Tibial artery (tissue), 4 donors: ENCODE results near the gene GALP.

Experiments used
- DNase-seq, 2 donors: peaks; one replicate each; pipeline ENCODE4 v3.0.0-alpha.2; 2019
- H3K27ac ChIP-seq, 2 donors: fragments of 200-600 bp; sonication (generic) in 1 of 2; 1 replicate in 1 of 2; 2 replicates in 1 of 2; pipeline ENCODE4 v1.5.1; 2018 to 2019; ENCODE audit warnings: mild to moderate bottlenecking in 1 of 2
- H3K27me3 ChIP-seq, 2 donors: fragments of 200-600 bp; sonication (generic) in 1 of 2; one replicate each; pipeline versions ENCODE4 v1.5.1 to v1.6.0; 2016 to 2019
- H3K36me3 ChIP-seq, 3 donors: fragments of 200-600 bp; sonication (generic) in 2 of 3; one replicate each; pipeline ENCODE4 v1.5.1; 2016 to 2019; ENCODE audit warnings: mild to moderate bottlenecking in 2 of 3
- H3K4me1 ChIP-seq, 4 donors: fragments of 200-600 bp; sonication (generic) in 2 of 4; 1 replicate in 3 of 4; 2 replicates in 1 of 4; pipeline ENCODE4 v1.5.1; 2016 to 2019
- H3K4me3 ChIP-seq, 2 donors: fragments of 200-600 bp; sonication (generic) in 1 of 2; 1 replicate in 1 of 2; 2 replicates in 1 of 2; pipeline ENCODE4 v1.5.1; 2018 to 2019; ENCODE audit warnings: mild to moderate bottlenecking in 2 of 2
- H3K9me3 ChIP-seq, 3 donors: fragments of 200-600 bp; sonication (generic) in 1 of 3; one replicate each; pipeline ENCODE4 v1.5.1; 2016 to 2019
- intact Hi-C: fragments of 100-400 bp; cut with DNase I; formaldehyde crosslinking; loops from one replicate; pipeline ENCODE4 v1.15.0; 2023; ENCODE audit warnings: low total_unique reads
- TF ChIP-seq, protein P1 (sequence below), 2 experiments: fragments of 200-600 bp in 1 of 2; fragments of 450-650 bp in 1 of 2; IDR thresholded peaks; one replicate each; pipeline ENCODE4 v1.5.1; 2017 to 2019; ENCODE audit warnings: antibody characterized with exemption in 2 of 2, mild to moderate bottlenecking in 1 of 2, moderate library complexity in 1 of 2

The GALP gene

DNA sequence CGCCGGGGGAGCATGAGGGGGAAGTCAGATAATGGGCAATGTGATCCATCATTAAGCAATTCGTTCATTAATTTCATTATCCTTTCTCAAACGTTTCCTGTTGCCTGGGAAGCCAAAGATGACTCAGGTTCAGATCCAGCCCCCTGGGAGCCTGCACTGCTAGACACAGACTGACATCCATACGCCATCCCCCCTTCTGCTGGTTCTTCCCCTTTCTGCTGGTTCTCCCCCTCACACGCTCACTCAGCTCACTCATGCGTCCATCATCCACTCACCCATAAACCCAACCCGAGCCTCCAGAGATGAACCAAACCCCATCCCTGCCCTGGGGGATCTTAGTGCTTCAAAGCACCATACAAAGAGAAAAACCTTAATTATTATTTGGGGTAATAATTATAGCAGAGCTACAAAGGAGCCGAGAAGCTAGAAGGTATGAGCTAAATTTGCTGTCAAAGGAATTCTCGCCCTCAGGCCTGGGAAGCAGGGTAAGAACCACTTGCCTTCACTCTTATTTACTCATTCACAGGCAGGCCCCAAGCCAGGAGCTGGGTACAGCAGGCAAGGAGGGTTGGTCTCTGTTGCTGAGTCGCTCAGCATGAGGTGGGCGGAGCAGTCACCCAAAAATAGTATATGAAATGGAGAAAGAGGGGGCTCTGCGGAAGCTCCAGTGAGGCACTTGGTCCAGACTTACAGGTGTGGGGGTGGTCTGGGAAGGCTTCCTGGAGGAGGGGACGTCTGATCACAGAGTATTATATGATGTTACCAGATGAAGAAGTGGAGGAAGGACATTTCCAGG lies 41.8 kb upstream of the GALP start:
- H3K27ac ChIP-seq: no peak overlapping the region
- no peaks in the 10 kb centered on the region for H3K9me3 ChIP-seq
- DNase-seq: no peak
- TF ChIP-seq, protein P1, sequence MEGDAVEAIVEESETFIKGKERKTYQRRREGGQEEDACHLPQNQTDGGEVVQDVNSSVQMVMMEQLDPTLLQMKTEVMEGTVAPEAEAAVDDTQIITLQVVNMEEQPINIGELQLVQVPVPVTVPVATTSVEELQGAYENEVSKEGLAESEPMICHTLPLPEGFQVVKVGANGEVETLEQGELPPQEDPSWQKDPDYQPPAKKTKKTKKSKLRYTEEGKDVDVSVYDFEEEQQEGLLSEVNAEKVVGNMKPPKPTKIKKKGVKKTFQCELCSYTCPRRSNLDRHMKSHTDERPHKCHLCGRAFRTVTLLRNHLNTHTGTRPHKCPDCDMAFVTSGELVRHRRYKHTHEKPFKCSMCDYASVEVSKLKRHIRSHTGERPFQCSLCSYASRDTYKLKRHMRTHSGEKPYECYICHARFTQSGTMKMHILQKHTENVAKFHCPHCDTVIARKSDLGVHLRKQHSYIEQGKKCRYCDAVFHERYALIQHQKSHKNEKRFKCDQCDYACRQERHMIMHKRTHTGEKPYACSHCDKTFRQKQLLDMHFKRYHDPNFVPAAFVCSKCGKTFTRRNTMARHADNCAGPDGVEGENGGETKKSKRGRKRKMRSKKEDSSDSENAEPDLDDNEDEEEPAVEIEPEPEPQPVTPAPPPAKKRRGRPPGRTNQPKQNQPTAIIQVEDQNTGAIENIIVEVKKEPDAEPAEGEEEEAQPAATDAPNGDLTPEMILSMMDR (IDR thresholded peaks at IDR 0.05): no peak
- H3K36me3 ChIP-seq: no peaks in the 10 kb centered on the region
- H3K27me3 ChIP-seq: no peaks in the 10 kb centered on the region
- intact Hi-C loops: no loop called here
- H3K4me1 ChIP-seq: peaks cover 0 to 24% (median 18%) of the 10 kb centered on the region in 4 donors
- H3K4me3 ChIP-seq: no peak overlapping the region

DNA sequence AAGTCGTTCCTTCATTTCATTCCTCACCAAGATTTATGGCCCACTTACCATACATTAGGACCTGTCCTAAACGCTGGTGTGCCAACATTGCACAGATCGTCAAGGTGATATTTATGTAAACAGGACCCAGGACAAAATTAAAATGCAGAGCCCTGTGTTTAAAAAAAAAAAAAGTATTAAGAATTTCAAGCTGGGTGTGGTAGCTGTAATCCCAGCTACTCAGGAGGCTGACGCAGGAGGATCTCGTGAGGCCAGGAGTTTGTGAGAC lies 41.2 kb upstream of the GALP start:
- Histone ChIP-seq H3K4me1 (peaks cover 0 to 24% (median 18%) of the 10 kb centered on the region in 4 donors), H3K36me3 (no peaks in the 10 kb centered on the region), H3K27ac (no peak overlapping the region), H3K27me3 (no peaks in the 10 kb centered on the region), H3K9me3 (no peaks in the 10 kb centered on the region), H3K4me3 (no peak overlapping the region)
- intact Hi-C loops: no loop called here
- no peak for DNase-seq
- TF ChIP-seq, protein P1 (IDR thresholded peaks at IDR 0.05): no peak

DNA sequence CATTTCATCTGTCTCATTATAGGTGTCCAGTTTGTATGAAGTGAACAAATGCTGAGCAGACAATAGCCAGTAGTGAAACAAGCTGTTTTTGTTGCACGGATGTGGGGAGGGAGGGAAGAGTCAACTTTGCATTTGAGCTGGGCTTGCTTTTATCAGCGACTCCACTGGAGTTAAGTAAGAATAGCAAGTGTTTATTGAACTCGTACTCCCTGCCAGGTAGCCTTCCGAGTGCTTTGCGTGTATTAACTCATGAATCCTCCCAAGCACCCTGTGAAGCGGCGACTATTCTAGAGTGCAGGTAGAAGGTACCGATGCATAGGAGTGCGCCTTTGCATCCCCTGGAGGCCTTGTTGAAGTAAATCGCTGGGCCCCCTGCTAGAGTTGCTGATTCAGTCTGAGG lies 39.4 kb upstream of the GALP start:
- no peaks in the 10 kb centered on the region for H3K9me3 ChIP-seq
- intact Hi-C loops: no loop called here
- H3K27me3 ChIP-seq: no peaks in the 10 kb centered on the region
- H3K27ac ChIP-seq: no peak overlapping the region
- TF ChIP-seq, protein P1 (IDR thresholded peaks at IDR 0.05): no peak
- no peak for DNase-seq
- H3K4me3 ChIP-seq: no peak overlapping the region
- no peaks in the 10 kb centered on the region for H3K36me3 ChIP-seq
- peaks cover 0 to 26% (median 24%) of the 10 kb centered on the region in 4 donors for H3K4me1 ChIP-seq

DNA sequence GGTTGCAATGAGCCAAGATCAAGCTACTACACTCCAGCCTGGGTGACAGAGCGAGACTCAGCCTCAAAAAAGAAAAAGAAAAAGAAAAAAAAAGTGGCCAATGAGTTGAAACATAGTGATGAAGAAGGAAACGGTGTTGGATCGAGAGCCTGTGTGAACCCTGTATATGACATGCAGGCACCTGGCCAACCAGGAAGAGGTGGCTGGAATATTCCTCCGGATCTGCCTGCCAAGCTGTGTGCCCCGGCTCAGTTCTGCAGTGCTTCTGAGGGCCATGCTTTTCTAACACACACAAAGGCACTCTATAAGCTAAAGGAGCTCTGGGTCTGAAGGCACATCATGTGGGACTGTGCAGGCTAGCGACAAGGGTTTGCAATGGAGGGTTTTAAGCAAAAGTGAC lies 38.4 kb upstream of the GALP start:
- Histone ChIP-seq H3K4me3 (no peak overlapping the region), H3K4me1 (peaks cover 0 to 25% (median 22%) of the 10 kb centered on the region in 4 donors), H3K36me3 (no peaks in the 10 kb centered on the region), H3K9me3 (no peaks in the 10 kb centered on the region), H3K27ac (no peak overlapping the region), H3K27me3 (no peaks in the 10 kb centered on the region)
- intact Hi-C loops: no loop called here
- TF ChIP-seq, protein P1 (IDR thresholded peaks at IDR 0.05): no peak
- DNase-seq: no peak

DNA sequence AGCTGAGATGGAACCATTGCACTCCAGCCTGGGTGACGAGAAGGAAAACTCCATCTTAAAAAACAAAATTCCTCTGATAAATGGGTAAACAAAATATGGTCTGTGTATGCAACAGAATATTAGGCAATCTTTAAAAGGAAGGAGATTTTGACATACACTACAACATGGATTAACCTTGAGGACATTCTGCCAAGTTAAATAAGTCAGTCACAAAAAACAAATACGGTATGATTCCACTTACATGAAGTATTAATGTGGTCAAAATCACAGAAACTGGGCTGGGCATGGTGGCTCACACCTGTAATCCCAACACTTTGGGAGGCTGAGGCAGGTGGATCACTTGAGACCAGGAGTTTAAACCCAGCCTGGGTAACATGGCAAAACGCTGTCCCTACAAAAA lies 37.7 kb upstream of the GALP start:
- Histone ChIP-seq H3K4me1 (peaks cover 0 to 24% (median 21%) of the 10 kb centered on the region in 4 donors), H3K36me3 (no peaks in the 10 kb centered on the region)

More for the DNA sequence above, 37.7 kb upstream of the GALP start:
- Histone ChIP-seq H3K27me3 (no peaks in the 10 kb centered on the region), H3K4me3 (no peak overlapping the region), H3K27ac (no peak overlapping the region), H3K9me3 (no peaks in the 10 kb centered on the region)
- DNase-seq: no peak
- intact Hi-C loops: no loop called here
- TF ChIP-seq, protein P1 (IDR thresholded peaks at IDR 0.05): no peak
